Body of pancreas (tissue), 4 donors: ENCODE measurements around the gene TNFSF8.

ENCODE experiments used
- CTCF ChIP-seq, 7 experiments: fragments of 450-650 bp in 4 of 7; fragments of 200-600 bp in 3 of 7; sonication (generic) in 3 of 7; IDR thresholded peaks; one replicate each; pipeline ENCODE4 v1.5.1; 2016 to 2019; ENCODE audit warnings: antibody characterized with exemption in 7 of 7
- POLR2A ChIP-seq, 3 donors: fragments of 450-650 bp; IDR thresholded peaks; one replicate each; pipeline ENCODE4 v1.6.1; 2016; ENCODE audit warnings: antibody characterized with exemption in 3 of 3, mild to moderate bottlenecking in 2 of 3

- TF ChIP-seq CTCF (IDR thresholded peaks at IDR 0.05) (no peak), POLR2A (IDR thresholded peaks at IDR 0.05) (no peak)
These were observed 33.2 kb downstream of the TNFSF8 start for GRCh38 chr9:114897196-114897595.
